ENCODE measurements around the gene RTL10. TPM values are rescaled to one million over a fixed set of nuclear protein-coding genes. Genes with fewer than 3 reads are reported as not detected.

Gene RTL10
- total RNA-seq, 1 donor from 2014 or later, result 21.4 TPM

DNA sequence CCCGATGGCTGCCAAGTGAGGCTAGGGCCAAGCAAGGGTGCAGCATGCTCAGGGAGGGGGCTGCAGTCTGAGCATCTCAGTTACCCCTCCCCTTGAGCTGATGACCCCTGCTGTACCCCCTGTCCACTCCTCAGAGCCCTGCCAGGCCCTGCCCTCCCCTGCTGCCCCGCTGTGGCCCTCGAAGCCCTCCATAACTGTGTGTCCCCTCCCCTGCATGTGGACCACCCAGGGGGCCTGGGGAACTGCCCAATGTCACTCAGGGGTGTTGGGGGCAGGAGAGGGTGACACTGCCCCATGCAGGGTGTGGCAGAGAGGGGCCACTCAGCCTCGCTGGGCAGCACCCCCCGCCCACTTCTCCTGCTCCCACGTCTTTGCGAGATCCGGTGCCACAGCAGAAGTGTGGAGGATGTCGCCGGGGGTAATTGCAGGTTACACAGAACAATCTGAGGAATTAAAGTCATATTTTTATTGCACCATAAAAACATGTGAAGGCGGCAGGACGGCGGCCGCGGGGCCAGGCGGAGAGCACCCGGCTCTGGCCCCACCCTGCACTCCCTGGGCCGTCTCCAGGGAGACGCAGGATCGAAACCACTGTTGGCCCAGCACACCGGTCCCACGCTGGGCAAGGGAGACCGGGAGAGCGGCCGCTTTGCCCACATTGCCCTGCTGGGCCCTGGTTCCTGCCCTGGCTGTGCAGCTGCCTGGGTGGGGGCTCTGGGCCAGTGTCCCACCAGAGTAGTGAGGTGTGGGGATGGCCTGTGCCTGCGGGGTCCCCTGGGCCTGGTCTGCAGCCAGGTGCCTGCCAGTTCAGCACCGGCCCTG, 18.7 kb upstream of the RTL10 start:
- no peaks in the 10 kb centered on the region for H3K27me3 ChIP-seq
- peaks cover 45% of the 10 kb centered on the region for H3K4me1 ChIP-seq
- intact Hi-C loops (cut with DNase I), result no loop called here
- TF ChIP-seq POLR2AphosphoS5 (IDR thresholded peaks at IDR 0.05; ENCODE audit: insufficient read depth in 1 of 2, low read depth in 1 of 2) (no peak), POLR2A (IDR thresholded peaks at IDR 0.05) (no peak), CTCF (IDR thresholded peaks at IDR 0.05) (no peak)
- no peak overlapping the region for H3K4me3 ChIP-seq
- H3K27ac ChIP-seq, result no peak overlapping the region
- no peaks in the 10 kb centered on the region for H3K9me3 ChIP-seq
- no peak for DNase-seq (ENCODE audit: extremely low spot score in 2 of 2)
- H3K36me3 ChIP-seq, result no peaks in the 10 kb centered on the region

GRCh38 chr22:19872779-19873137, 18.1 kb upstream of the RTL10 start:
- Histone ChIP-seq H3K4me3 (no peak overlapping the region), H3K27me3 (no peaks in the 10 kb centered on the region), H3K36me3 (no peaks in the 10 kb centered on the region), H3K9me3 (no peaks in the 10 kb centered on the region), H3K4me1 (peaks cover 45% of the 10 kb centered on the region), H3K27ac (no peak overlapping the region)
- TF ChIP-seq CTCF (IDR thresholded peaks at IDR 0.05) (no peak), POLR2A (IDR thresholded peaks at IDR 0.05) (no peak), POLR2AphosphoS5 (IDR thresholded peaks at IDR 0.05; ENCODE audit: insufficient read depth in 1 of 2, low read depth in 1 of 2) (no peak)
- DNase-seq (ENCODE audit: extremely low spot score in 2 of 2), result no peak
- intact Hi-C loops (cut with DNase I), result no loop called here

DNA sequence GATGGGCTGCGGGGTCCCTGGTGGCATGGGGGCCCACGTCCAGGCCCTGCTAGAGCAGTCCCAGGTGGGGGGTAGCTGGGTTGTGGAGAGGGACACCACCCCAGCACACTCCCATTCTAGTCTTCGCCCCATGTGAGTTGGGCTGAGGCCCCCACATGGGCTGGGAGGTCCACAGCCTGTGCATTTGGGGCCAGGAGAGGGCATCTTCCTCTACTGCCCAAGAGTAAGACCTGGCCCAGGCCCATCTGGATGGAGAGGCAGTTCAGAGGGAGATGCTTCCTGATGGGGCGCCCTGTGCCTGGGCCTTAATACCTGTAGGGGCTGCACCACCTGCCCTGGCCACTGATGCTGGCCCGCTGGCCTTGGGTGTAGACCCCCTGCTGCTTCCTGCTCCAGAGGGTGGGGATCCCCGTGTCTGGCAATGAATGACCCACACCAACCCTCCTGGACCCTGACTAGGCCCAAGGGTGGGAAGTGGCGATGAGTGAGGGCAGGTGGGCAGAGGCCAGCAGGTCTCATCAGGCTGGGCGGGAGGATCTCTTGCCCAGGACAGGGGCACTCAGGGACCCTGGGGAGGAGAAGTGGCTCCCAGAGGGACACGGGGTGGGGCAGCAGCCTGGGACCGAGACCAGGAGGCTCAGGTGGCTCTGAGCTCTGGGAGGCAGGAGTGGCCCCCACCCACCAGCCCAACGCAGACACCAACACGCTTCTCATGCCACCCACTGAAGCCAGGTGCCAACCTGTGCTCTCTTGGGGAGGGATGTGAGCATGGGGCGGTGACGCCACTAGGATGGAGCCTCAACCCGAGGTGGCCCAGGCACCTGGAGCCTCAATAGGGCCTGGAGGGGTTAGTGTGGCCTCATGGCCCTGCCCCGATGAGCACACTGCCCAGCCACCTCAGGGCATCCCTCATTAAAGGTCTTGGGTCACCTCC, 17.4 kb upstream of the RTL10 start:
- Histone ChIP-seq H3K36me3 (no peaks in the 10 kb centered on the region), H3K9me3 (no peaks in the 10 kb centered on the region), H3K27me3 (no peaks in the 10 kb centered on the region), H3K4me1 (peaks cover 42% of the 10 kb centered on the region), H3K4me3 (no peak overlapping the region), H3K27ac (no peak overlapping the region)
- no peak for DNase-seq (ENCODE audit: extremely low spot score in 2 of 2)
- no peak for TF ChIP-seq CTCF (IDR thresholded peaks at IDR 0.05)
- no peak for TF ChIP-seq POLR2A (IDR thresholded peaks at IDR 0.05)
- TF ChIP-seq POLR2AphosphoS5 (IDR thresholded peaks at IDR 0.05; ENCODE audit: insufficient read depth in 1 of 2, low read depth in 1 of 2), result no peak
- intact Hi-C loops (cut with DNase I), result no loop called here

DNA sequence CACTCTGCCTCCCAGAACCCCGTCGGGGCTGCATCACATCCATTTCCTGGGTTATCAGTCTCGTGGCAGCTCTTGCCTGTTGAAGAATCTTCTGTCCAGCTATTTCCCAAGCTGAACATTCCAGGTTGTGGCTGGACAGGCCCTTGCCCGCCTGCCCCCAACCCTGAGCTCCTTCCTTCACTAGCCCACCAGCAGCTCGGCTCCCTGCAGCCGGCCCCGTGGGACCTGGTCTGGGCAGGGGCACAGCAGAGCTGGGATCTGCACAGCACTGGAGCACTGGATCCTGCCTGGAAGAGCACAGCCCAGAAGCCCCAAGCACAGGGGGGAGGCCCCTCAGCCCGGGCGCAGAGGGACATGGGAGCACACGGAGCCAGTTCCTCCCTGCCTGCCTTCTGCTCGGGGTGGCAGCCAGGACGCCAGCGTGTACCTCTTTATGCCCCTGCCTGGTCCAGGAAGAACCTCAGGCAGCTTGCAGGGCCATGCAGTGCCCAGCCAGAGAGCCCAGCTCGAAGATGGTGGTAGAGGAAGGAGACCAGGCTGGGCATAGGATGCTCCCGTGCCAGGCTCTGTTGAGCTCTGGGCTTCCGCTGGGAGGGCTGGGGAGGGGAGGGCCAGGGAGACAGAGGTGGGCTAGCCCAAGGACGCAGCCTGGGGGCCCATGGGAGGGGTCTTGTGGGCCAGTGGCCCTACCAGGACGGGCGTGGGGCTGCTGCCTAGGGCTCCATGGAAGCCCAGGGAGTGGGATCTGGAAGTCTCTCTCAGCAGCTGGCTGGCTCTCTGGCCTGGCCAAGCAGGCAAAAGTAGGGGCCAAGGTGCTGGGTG, 16.6 kb upstream of the RTL10 start:
- TF ChIP-seq CTCF (IDR thresholded peaks at IDR 0.05) (no peak), POLR2A (IDR thresholded peaks at IDR 0.05) (no peak), POLR2AphosphoS5 (IDR thresholded peaks at IDR 0.05; ENCODE audit: insufficient read depth in 1 of 2, low read depth in 1 of 2) (no peak)
- no peak overlapping the region for H3K4me3 ChIP-seq
- no peak overlapping the region for H3K27ac ChIP-seq
- DNase-seq (ENCODE audit: extremely low spot score in 2 of 2), result no peak
- no peaks in the 10 kb centered on the region for H3K36me3 ChIP-seq
- H3K4me1 ChIP-seq, result peaks cover 34% of the 10 kb centered on the region
- no peaks in the 10 kb centered on the region for H3K27me3 ChIP-seq
- no peaks in the 10 kb centered on the region for H3K9me3 ChIP-seq
- intact Hi-C loops (cut with DNase I), result no loop called here
